Epithelial cell of esophagus (primary cell): Measurements from ENCODE around the gene HYDIN.
"Not testable (repeated sequence)": the region's sequence is repeated elsewhere in the genome, so short reads cannot be mapped to it uniquely, and the experiment has no call there.

Experiments
- DNase-seq: peaks from one replicate; pipeline ENCODE4 v3.0.0; 2010; ENCODE audit warnings: low read depth
- H3K4me3 ChIP-seq: 2 replicates; pipeline ENCODE4 v1.5.1; 2011; ENCODE audit warnings: mild to moderate bottlenecking, low read length, control low read depth
- CTCF ChIP-seq: IDR thresholded peaks from 2 replicates; pipeline ENCODE4 v1.5.1; 2011; ENCODE audit warnings: low read depth, mild to moderate bottlenecking, low read length, control low read depth, inconsistent platforms; ENCODE audit not compliant: insufficient read depth; ENCODE audit errors: missing control alignments

Gene HYDIN

GRCh38 chr16:71188956-71189712, 41.4 kb downstream of the HYDIN start:
- DNase-seq = no peak
- TF ChIP-seq CTCF = no peak
- no peak overlapping the region for H3K4me3 ChIP-seq

- no peak for TF ChIP-seq CTCF
- no peak for DNase-seq
- no peak overlapping the region for H3K4me3 ChIP-seq
Measured at GRCh38 chr16:71185347-71185746, 45.2 kb downstream of the HYDIN start.

- no peak overlapping the region for H3K4me3 ChIP-seq
- DNase-seq = no peak
- no peak for TF ChIP-seq CTCF
Measured at GRCh38 chr16:71179569-71179968, 51.0 kb downstream of the HYDIN start.

GRCh38 chr16:71172481-71173207, 57.9 kb downstream of the HYDIN start:
- DNase-seq = no peak
- no peak overlapping the region for H3K4me3 ChIP-seq
- TF ChIP-seq CTCF = no peak

- DNase-seq, H3K4me3 ChIP-seq: not testable (repeated sequence)
Measured at GRCh38 chr16:71161007-71161406, 69.5 kb downstream of the HYDIN start.

- not testable (repeated sequence) for H3K4me3 ChIP-seq, DNase-seq
Measured at GRCh38 chr16:71157278-71157677, 73.2 kb downstream of the HYDIN start.

- not testable (repeated sequence) for H3K4me3 ChIP-seq, DNase-seq
Measured at GRCh38 chr16:71153329-71153728, 77.2 kb downstream of the HYDIN start.

- H3K4me3 ChIP-seq, DNase-seq: not testable (repeated sequence)
Measured at GRCh38 chr16:71151654-71152053, 78.9 kb downstream of the HYDIN start.

- DNase-seq, H3K4me3 ChIP-seq: not testable (repeated sequence)
Measured at GRCh38 chr16:71143246-71143645, 87.3 kb downstream of the HYDIN start.

- DNase-seq, H3K4me3 ChIP-seq: not testable (repeated sequence)
Measured at GRCh38 chr16:71110565-71110964, 120.0 kb downstream of the HYDIN start.

- DNase-seq, H3K4me3 ChIP-seq: not testable (repeated sequence)
Measured at GRCh38 chr16:71109656-71110208, 120.8 kb downstream of the HYDIN start.

GRCh38 chr16:71105881-71106280, 124.6 kb downstream of the HYDIN start:
- not testable (repeated sequence) for DNase-seq, H3K4me3 ChIP-seq

GRCh38 chr16:71083573-71083972, 146.9 kb downstream of the HYDIN start:
- not testable (repeated sequence) for DNase-seq, H3K4me3 ChIP-seq

GRCh38 chr16:71080777-71081176, 149.7 kb downstream of the HYDIN start:
- not testable (repeated sequence) for DNase-seq, H3K4me3 ChIP-seq

- not testable (repeated sequence) for DNase-seq, H3K4me3 ChIP-seq
Measured at GRCh38 chr16:71080262-71080661, 150.3 kb downstream of the HYDIN start.
